Left renal pelvis (tissue), 4 donors: ENCODE data around the gene ACTR10. TPM values are rescaled to one million over a fixed set of nuclear protein-coding genes. Genes with fewer than 3 reads are reported as not detected.

Source experiments
- DNase-seq, 4 donors: peaks; one replicate each; pipeline ENCODE4 v3.0.0-alpha.2; 2013; ENCODE audit warnings: low read depth in 4 of 4, low spot score in 3 of 4
- polyA plus RNA-seq, 4 donors: library from polyadenylated mRNA; unstranded; fragments of 120-200 nt; gene quantifications; one replicate each; pipeline ENCODE4 v1.2.1, GENCODE V29; 2013; ENCODE audit not compliant: insufficient read length in 4 of 4

Gene ACTR10
- polyA plus RNA-seq, 4 donors: 96.7 to 115 (median 106) TPM

GRCh38 chr14:58278177-58278576 lies 78.2 kb downstream of the ACTR10 start:
- no peak for DNase-seq

- DNase-seq: no peak
Observed at GRCh38 chr14:58280954-58281787, 81.2 kb downstream of the ACTR10 start.

GRCh38 chr14:58281969-58282368 lies 82.0 kb downstream of the ACTR10 start:
- DNase-seq: no peak

GRCh38 chr14:58282925-58283593 lies 83.1 kb downstream of the ACTR10 start:
- no peak for DNase-seq

- DNase-seq: no peak
Observed at GRCh38 chr14:58283730-58284129, 83.8 kb downstream of the ACTR10 start.

- DNase-seq: no peak
Observed at GRCh38 chr14:58285132-58285531, 85.2 kb downstream of the ACTR10 start.

Other genes with a start within 250 kb of the ACTR10 start
- 10 to 100 TPM; 45.4 to 88.5 (median 72.6) TPM for gene ARMH4, start 47.9 kb upstream of the ACTR10 start, polyA plus RNA-seq
- 100 to 1,000 TPM; 113 to 162 (median 151) TPM for gene PSMA3, start 44.7 kb downstream of the ACTR10 start, polyA plus RNA-seq
- gene ARID4A, start 98.4 kb downstream of the ACTR10 start, polyA plus RNA-seq: 10 to 100 TPM; 21.3 to 37.9 (median 32.7) TPM
- gene TOMM20L, start 195.8 kb downstream of the ACTR10 start, polyA plus RNA-seq: 1 to 10 TPM; 1.3 to 1.8 (median 1.5) TPM
- gene TIMM9, start 227.4 kb downstream of the ACTR10 start, polyA plus RNA-seq: 100 to 1,000 TPM in 1 of 4 donors, 10 to 100 TPM in 3; 77.3 to 105 (median 85.9) TPM
- 10 to 100 TPM; 19.3 to 24.2 (median 21.9) TPM for gene KIAA0586, start 227.6 kb downstream of the ACTR10 start, polyA plus RNA-seq